AG09319 (cell line): ENCODE measurements around the gene PDE3A.

Source experiments
- DNase-seq: peaks from one replicate; pipeline ENCODE4 v3.0.0-alpha.2; 2010; ENCODE audit warnings: low read depth; ENCODE audit errors: extremely low read depth
- TF ChIP-seq, protein P1 (sequence below): IDR thresholded peaks from 2 replicates; pipeline ENCODE4 v1.5.1; 2011; ENCODE audit warnings: low read depth, mild to moderate bottlenecking, inconsistent platforms, low read length, moderate library complexity

PDE3A gene

DNA sequence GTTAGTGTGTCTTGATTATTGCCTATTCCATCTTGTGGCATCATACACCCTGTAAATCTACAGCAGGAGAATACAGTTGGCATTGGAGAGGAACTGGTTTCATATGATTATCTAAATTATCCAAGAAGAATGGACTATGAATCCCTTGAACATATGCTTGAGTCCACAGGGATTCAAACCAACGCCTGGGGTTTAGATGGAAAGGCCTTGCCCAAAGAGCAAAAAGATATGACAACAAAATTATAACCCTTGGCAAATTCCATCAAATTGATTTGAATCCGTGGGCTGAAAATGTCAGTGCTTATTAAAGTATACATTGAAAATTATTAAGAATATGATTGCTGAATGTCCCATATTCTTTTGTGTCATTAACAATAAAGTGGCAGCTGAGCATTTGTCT, 108.2 kb downstream of the PDE3A start:
- TF ChIP-seq, protein P1, sequence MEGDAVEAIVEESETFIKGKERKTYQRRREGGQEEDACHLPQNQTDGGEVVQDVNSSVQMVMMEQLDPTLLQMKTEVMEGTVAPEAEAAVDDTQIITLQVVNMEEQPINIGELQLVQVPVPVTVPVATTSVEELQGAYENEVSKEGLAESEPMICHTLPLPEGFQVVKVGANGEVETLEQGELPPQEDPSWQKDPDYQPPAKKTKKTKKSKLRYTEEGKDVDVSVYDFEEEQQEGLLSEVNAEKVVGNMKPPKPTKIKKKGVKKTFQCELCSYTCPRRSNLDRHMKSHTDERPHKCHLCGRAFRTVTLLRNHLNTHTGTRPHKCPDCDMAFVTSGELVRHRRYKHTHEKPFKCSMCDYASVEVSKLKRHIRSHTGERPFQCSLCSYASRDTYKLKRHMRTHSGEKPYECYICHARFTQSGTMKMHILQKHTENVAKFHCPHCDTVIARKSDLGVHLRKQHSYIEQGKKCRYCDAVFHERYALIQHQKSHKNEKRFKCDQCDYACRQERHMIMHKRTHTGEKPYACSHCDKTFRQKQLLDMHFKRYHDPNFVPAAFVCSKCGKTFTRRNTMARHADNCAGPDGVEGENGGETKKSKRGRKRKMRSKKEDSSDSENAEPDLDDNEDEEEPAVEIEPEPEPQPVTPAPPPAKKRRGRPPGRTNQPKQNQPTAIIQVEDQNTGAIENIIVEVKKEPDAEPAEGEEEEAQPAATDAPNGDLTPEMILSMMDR = no peak
- no peak for DNase-seq

DNA sequence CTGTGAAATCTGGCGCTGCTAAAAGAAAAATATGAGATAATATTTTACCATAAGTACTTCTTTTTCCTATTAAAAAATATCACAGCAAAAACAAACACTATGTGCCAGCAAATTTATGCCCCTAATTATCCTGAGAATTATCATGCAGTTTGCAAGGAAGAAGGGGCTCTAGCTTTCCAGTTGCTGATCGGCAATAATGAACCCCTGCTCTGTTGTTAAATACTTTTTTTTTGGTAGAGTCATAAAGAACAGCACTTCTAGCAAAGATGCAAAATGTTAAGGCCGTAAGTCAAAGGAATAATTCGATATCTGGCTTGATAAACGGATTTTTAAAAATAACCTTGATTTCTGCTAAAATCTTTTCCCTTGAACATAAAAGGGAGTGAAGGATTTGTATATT, 108.9 kb downstream of the PDE3A start:
- DNase-seq = no peak
- TF ChIP-seq, protein P1 = no peak

DNA sequence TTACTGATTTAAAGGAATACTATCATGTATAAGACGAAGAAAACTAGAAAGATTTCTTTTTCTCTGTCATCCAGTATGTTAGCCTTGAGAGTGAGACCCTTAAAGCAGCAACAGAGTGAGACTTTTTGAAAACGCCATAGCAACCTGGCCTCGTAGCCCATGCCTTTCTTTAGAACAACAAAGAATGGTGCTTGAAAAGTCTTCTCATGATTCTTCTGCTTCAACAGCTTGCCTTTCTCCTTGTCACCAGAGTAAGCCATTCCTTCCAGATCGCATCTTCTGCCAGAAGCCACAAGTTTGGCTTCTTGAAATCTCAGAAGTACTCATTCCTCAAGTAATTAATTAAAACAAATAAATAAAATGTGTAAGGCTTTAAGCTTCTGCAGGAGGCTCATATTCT, 109.3 kb downstream of the PDE3A start:
- TF ChIP-seq, protein P1 = no peak
- no peak for DNase-seq

DNA sequence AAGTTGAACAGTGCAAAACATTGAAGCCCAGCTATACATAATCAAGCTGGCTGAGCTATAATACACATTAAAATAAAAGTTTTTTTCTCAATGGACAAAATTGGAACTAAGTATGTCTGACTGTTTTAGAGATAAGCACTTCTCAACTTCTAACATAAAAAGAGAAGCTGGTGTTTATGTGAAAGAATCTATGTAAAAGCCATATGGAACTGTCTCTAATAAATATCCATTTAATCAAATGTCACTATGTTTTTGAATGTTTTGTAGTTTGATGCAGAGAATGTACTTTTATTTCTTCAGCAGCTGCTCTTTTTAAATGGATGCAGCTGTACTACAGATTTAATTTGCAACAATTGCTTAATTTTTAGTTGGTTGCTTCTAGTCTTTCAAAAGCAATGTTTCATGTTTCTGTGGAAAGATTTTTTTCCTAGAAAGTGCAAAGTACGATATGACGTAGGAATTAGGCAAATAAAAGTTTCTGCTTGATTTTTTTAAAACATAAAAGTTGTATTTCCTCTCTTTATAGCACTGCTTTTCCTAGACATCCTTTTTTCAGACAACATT, 114.2 kb downstream of the PDE3A start:
- TF ChIP-seq, protein P1 = no peak
- DNase-seq = no peak

DNA sequence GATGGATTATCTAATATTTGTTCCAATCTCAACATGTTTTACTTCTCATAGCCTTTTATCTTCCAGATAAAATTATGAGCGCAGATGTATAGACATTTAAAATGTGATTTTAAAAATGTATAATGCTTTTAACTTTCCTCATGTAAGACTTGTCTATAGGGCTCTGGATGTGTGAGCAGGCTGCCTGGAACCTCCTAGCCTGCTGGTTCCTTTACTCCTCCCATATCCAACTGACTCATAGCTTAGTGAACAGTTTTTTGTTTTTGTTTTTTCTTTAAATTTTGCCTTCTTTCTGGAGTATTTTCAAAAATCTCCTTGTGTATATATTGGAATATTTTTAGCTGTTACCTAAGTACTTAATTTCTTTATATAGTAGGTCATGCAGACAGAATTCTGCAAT, 115.4 kb downstream of the PDE3A start:
- no peak for DNase-seq
- TF ChIP-seq, protein P1 = no peak

DNA sequence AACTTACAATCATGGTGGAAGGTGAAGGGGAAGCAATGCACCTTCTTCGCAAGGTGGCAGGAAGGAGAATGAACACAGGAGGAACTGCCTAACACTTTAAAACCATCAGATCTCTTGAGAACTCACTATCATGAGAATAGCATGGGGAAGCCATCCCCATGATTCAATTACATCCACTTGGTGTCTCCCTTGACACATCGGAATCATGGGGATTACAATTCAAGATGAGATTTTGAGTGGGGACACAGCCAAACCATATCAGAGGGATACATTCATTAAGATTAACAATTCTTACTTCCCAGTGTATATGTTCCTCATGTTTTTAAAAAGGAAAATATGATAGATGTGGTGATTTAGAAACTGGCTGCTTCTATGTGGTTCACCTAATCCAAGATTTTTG, 117.9 kb downstream of the PDE3A start:
- TF ChIP-seq, protein P1 = peak; percentile 16
- no peak for DNase-seq

DNA sequence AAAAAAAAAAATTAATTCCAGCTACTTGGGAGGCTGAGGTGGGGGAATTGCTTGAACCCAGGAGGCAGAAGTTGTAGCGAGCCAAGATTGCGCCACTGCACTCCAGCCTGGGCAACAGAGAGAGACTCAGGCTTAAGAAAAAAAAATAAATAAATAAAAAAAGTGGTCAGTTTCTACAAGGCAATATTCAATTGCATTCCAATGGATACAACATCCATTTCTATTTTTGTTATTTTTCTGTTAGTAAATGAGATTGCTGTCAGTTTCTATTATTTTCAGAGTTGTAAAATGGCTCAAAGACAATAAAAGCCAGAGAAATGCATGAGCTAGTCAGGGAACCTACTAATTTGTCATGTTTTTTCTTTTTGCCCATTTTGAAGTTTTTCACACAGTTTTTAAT, 119.2 kb downstream of the PDE3A start:
- DNase-seq = peak; percentile 34
- TF ChIP-seq, protein P1 = no peak
